BJ (cell line): ENCODE data around the gene SMAD6. TPM values are rescaled to one million over a fixed set of nuclear protein-coding genes. Genes with fewer than 3 reads are reported as not detected.

ENCODE experiments used
- CTCF ChIA-PET: fragments of 350-600 bp; formaldehyde crosslinking; extraction: SDS; loops from one replicate; lab custom pipeline; 2021; ENCODE audit warnings: antibody characterized with exemption, inconsistent platforms; lab: Yijun Ruan, JAX
- POLR2A ChIA-PET: fragments of 300-600 bp; sonication (Branson Sonifier 250); formaldehyde crosslinking; extraction: SDS; loops from one replicate; lab custom pipeline; 2021; ENCODE audit warnings: antibody characterized with exemption; lab: Charles Lee
- DNase-seq: peaks from one replicate; pipeline ENCODE4 v3.0.0-alpha.2; 2011; ENCODE audit warnings: low read depth
- H3K27me3 ChIP-seq: 2 replicates; pipeline ENCODE4 v1.6.0; 2011; ENCODE audit warnings: low read length; ENCODE audit not compliant: control insufficient read depth, insufficient read depth
- H3K36me3 ChIP-seq: 2 replicates; pipeline ENCODE4 v1.5.1; 2011; ENCODE audit warnings: low read length; ENCODE audit not compliant: control insufficient read depth, insufficient read depth
- H3K4me3 ChIP-seq: 2 replicates; pipeline ENCODE4 v1.5.1; 2011; ENCODE audit warnings: low read depth, mild to moderate bottlenecking, control low read depth, low read length
- CTCF ChIP-seq: IDR thresholded peaks from 2 replicates; pipeline ENCODE4 v1.5.1; 2011; ENCODE audit warnings: low read depth, mild to moderate bottlenecking, control low read depth, inconsistent platforms, low read length, moderate library complexity; ENCODE audit not compliant: insufficient read depth
- polyA plus RNA-seq: library from polyadenylated mRNA; depleted of rRNA; stranded (reverse); fragments of >200 nt; gene quantifications from 2 replicates; pipeline ENCODE4 v1.2.3, GENCODE V29; 2011

The SMAD6 gene
- polyA plus RNA-seq, 1 experiment = 3.8 TPM

- POLR2A ChIA-PET = no interaction called here
- no peak for TF ChIP-seq CTCF
- Histone ChIP-seq H3K4me3 (no peak overlapping the region), H3K27me3 (no peaks in the 10 kb centered on the region), H3K36me3 (peaks cover 2% of the 10 kb centered on the region; the same call in 1 of the 2 replicates)
- no peak for DNase-seq
- CTCF ChIA-PET = interaction anchor here (0.8 to 13.6 kb wide), 3 partner anchors 10 to 88 kb away, joined by 4 to 155 read pairs (median 4); partner anchors contain the start of gene SMAD6
These were observed 61.4 kb downstream of the SMAD6 start for GRCh38 chr15:66763186-66764071.

- CTCF ChIA-PET = interaction anchor here (0.8 to 13.6 kb wide), 3 partner anchors 9 to 87 kb away, joined by 4 to 155 read pairs (median 4); partner anchors contain the start of gene SMAD6
- DNase-seq = no peak
- POLR2A ChIA-PET = no interaction called here
- Histone ChIP-seq H3K27me3 (no peaks in the 10 kb centered on the region), H3K36me3 (peaks cover 2% of the 10 kb centered on the region; the same call in 1 of the 2 replicates), H3K4me3 (no peak overlapping the region)
- no peak for TF ChIP-seq CTCF
These were observed 62.2 kb downstream of the SMAD6 start for GRCh38 chr15:66764072-66764786.

- no peak for TF ChIP-seq CTCF
- Histone ChIP-seq H3K36me3 (no peaks in the 10 kb centered on the region), H3K27me3 (no peaks in the 10 kb centered on the region), H3K4me3 (no peak overlapping the region)
- DNase-seq = no peak
- ChIA-PET POLR2A (no interaction called here), CTCF (interaction anchor here (13.6 kb wide), 1 partner anchor 62 kb away, joined by 155 read pairs; the partner anchor contains the start of gene SMAD6)
These were observed 63.6 kb downstream of the SMAD6 start for GRCh38 chr15:66765478-66766281.

- no peaks in the 10 kb centered on the region for H3K27me3 ChIP-seq
- no peak overlapping the region for H3K4me3 ChIP-seq
- ChIA-PET POLR2A (no interaction called here), CTCF (interaction anchor here (9.7 to 13.6 kb wide), 2 partner anchors 63 to 85 kb away, joined by 105 to 155 read pairs; partner anchors contain the start of gene SMAD6)
- TF ChIP-seq CTCF = no peak
- H3K36me3 ChIP-seq = no peaks in the 10 kb centered on the region
- DNase-seq = no peak
These were observed 64.5 kb downstream of the SMAD6 start for GRCh38 chr15:66766282-66767230.
